ENCODE measurements around the gene PLCL2.

PLCL2 gene

GRCh38 chr3:17028363-17028762 lies 143.6 kb downstream of the PLCL2 start:
- Histone ChIP-seq H3K4me1 (ENCODE audit: control insufficient read depth in 1 of 2, insufficient read depth in 2 of 2, low read length in 2 of 2) (no peaks in the 10 kb centered on the region), H2BK5ac (ENCODE audit: low read depth, low read length, poor library complexity) (no peak overlapping the region), H4K12ac (ENCODE audit: low read depth, low read length) (no peak overlapping the region), H4K8ac (ENCODE audit: low read depth, low read length) (no peak overlapping the region), H3K4ac (ENCODE audit: low read depth, low read length) (no peak overlapping the region), H3K79me1 (ENCODE audit: low read length) (no peaks in the 10 kb centered on the region), H3K27ac (ENCODE audit: low read depth, low read length) (no peak overlapping the region), H2AFZ (ENCODE audit: insufficient read depth, low read length, poor library complexity) (no peak overlapping the region), H3K14ac (ENCODE audit: low read length) (no peak overlapping the region), H2BK120ac (ENCODE audit: insufficient read depth, low read length, poor library complexity) (no peak overlapping the region), H3K27me3 (ENCODE audit: insufficient read depth, low read length) (no peaks in the 10 kb centered on the region), H3K18ac (ENCODE audit: low read length) (no peak overlapping the region), H3K9me3 (ENCODE audit: insufficient read depth, low read depth, low read length) (no peaks in the 10 kb centered on the region), H2AK5ac (ENCODE audit: low read length) (no peak overlapping the region), H3K4me2 (ENCODE audit: low read length) (no peak overlapping the region), H3K79me2 (ENCODE audit: control insufficient read depth, insufficient read depth, low read length, poor library complexity) (no peaks in the 10 kb centered on the region), H3K36me3 (ENCODE audit: control insufficient read depth in 1 of 2, insufficient read depth in 2 of 2, low read length in 2 of 2) (no peaks in the 10 kb centered on the region), H2BK12ac (ENCODE audit: low read length) (no peak overlapping the region), H3K23ac (ENCODE audit: low read length) (no peak overlapping the region), H3K9ac (ENCODE audit: low read length) (no peak overlapping the region), H4K91ac (ENCODE audit: low read depth, low read length) (no peak overlapping the region), H3K4me3 (ENCODE audit: low read depth, low read length) (no peak overlapping the region)
- WGBS (ENCODE audit: extremely low coverage, insufficient coverage, insufficient read length) = 100% methylated on average over 1 of the region's 4 CpGs
- peak; percentile 40 to 41 for DNase-seq

- Histone ChIP-seq H4K91ac (ENCODE audit: low read depth, low read length) (no peak overlapping the region), H3K9ac (ENCODE audit: low read length) (no peak overlapping the region), H3K9me3 (ENCODE audit: insufficient read depth, low read depth, low read length) (no peaks in the 10 kb centered on the region), H4K12ac (ENCODE audit: low read depth, low read length) (no peak overlapping the region), H2BK120ac (ENCODE audit: insufficient read depth, low read length, poor library complexity) (no peak overlapping the region), H3K18ac (ENCODE audit: low read length) (no peak overlapping the region), H3K36me3 (ENCODE audit: control insufficient read depth in 1 of 2, insufficient read depth in 2 of 2, low read length in 2 of 2) (no peaks in the 10 kb centered on the region), H3K4me1 (ENCODE audit: control insufficient read depth in 1 of 2, insufficient read depth in 2 of 2, low read length in 2 of 2) (no peaks in the 10 kb centered on the region), H3K4me2 (ENCODE audit: low read length) (no peak overlapping the region), H3K23ac (ENCODE audit: low read length) (no peak overlapping the region), H3K79me2 (ENCODE audit: control insufficient read depth, insufficient read depth, low read length, poor library complexity) (no peaks in the 10 kb centered on the region), H2AK5ac (ENCODE audit: low read length) (no peak overlapping the region), H3K27me3 (ENCODE audit: insufficient read depth, low read length) (no peaks in the 10 kb centered on the region), H3K4me3 (ENCODE audit: low read depth, low read length) (no peak overlapping the region), H2AFZ (ENCODE audit: insufficient read depth, low read length, poor library complexity) (no peak overlapping the region), H2BK12ac (ENCODE audit: low read length) (no peak overlapping the region), H4K8ac (ENCODE audit: low read depth, low read length) (no peak overlapping the region), H3K27ac (ENCODE audit: low read depth, low read length) (no peak overlapping the region), H3K79me1 (ENCODE audit: low read length) (no peaks in the 10 kb centered on the region), H3K4ac (ENCODE audit: low read depth, low read length) (no peak overlapping the region), H2BK5ac (ENCODE audit: low read depth, low read length, poor library complexity) (no peak overlapping the region), H3K14ac (ENCODE audit: low read length) (no peak overlapping the region)
- WGBS (ENCODE audit: extremely low coverage, insufficient coverage, insufficient read length) = no CpG with 5 or more reads among the region's 3 CpGs
- DNase-seq = no peak
Observed at GRCh38 chr3:17030438-17030837, 145.7 kb downstream of the PLCL2 start.

- Histone ChIP-seq H4K12ac (ENCODE audit: low read depth, low read length) (no peak overlapping the region), H2BK120ac (ENCODE audit: insufficient read depth, low read length, poor library complexity) (no peak overlapping the region), H2AK5ac (ENCODE audit: low read length) (no peak overlapping the region), H3K14ac (ENCODE audit: low read length) (no peak overlapping the region), H3K4me2 (ENCODE audit: low read length) (no peak overlapping the region), H3K4me1 (ENCODE audit: control insufficient read depth in 1 of 2, insufficient read depth in 2 of 2, low read length in 2 of 2) (no peaks in the 10 kb centered on the region), H4K91ac (ENCODE audit: low read depth, low read length) (no peak overlapping the region), H3K27me3 (ENCODE audit: insufficient read depth, low read length) (no peaks in the 10 kb centered on the region), H4K8ac (ENCODE audit: low read depth, low read length) (no peak overlapping the region), H3K79me2 (ENCODE audit: control insufficient read depth, insufficient read depth, low read length, poor library complexity) (no peaks in the 10 kb centered on the region), H2AFZ (ENCODE audit: insufficient read depth, low read length, poor library complexity) (no peak overlapping the region), H3K36me3 (ENCODE audit: control insufficient read depth in 1 of 2, insufficient read depth in 2 of 2, low read length in 2 of 2) (no peaks in the 10 kb centered on the region), H2BK12ac (ENCODE audit: low read length) (no peak overlapping the region), H3K9me3 (ENCODE audit: insufficient read depth, low read depth, low read length) (no peaks in the 10 kb centered on the region), H3K79me1 (ENCODE audit: low read length) (no peaks in the 10 kb centered on the region), H3K18ac (ENCODE audit: low read length) (no peak overlapping the region), H3K4ac (ENCODE audit: low read depth, low read length) (no peak overlapping the region), H3K27ac (ENCODE audit: low read depth, low read length) (no peak overlapping the region), H3K23ac (ENCODE audit: low read length) (no peak overlapping the region), H2BK5ac (ENCODE audit: low read depth, low read length, poor library complexity) (no peak overlapping the region), H3K4me3 (ENCODE audit: low read depth, low read length) (no peak overlapping the region), H3K9ac (ENCODE audit: low read length) (no peak overlapping the region)
- WGBS (ENCODE audit: extremely low coverage, insufficient coverage, insufficient read length) = no CpG with 5 or more reads among the region's 4 CpGs
- DNase-seq = no peak
Observed at GRCh38 chr3:17030956-17031652, 146.3 kb downstream of the PLCL2 start.

DNA sequence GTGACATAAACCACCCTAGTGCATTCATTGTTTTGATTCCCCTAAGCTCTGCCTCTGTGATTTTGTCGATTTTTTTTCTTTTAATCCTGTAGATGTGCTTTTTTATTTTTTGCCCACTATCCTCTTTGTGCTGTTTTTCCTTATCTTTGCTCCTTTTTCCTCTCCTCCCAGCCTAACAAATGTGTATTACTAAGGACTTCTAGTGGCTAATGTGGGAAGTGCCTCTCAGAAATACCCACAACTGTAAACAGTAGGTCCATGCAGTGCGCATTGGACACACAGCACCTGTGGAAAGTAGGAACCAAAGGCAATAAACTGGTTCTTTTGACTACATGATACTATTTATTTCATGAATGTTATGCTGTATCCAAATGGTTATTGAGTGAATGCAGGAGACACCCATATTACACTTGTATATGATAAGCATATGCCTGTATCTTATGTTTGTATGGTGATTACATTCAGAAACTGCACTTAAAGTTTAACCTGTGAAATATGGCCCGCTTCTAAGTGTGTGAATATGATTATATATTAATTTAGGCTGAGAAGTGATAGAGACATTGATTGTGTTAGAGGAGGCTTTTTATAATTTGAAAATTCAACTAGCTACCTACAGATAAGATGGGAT lies 147.8 kb downstream of the PLCL2 start:
- Histone ChIP-seq H4K12ac (ENCODE audit: low read depth, low read length) (no peak overlapping the region), H3K18ac (ENCODE audit: low read length) (no peak overlapping the region), H4K8ac (ENCODE audit: low read depth, low read length) (no peak overlapping the region), H3K4ac (ENCODE audit: low read depth, low read length) (no peak overlapping the region), H3K14ac (ENCODE audit: low read length) (no peak overlapping the region), H3K9me3 (ENCODE audit: insufficient read depth, low read depth, low read length) (no peaks in the 10 kb centered on the region), H2BK12ac (ENCODE audit: low read length) (no peak overlapping the region), H3K9ac (ENCODE audit: low read length) (no peak overlapping the region), H2BK120ac (ENCODE audit: insufficient read depth, low read length, poor library complexity) (no peak overlapping the region), H2AFZ (ENCODE audit: insufficient read depth, low read length, poor library complexity) (no peak overlapping the region), H3K79me2 (ENCODE audit: control insufficient read depth, insufficient read depth, low read length, poor library complexity) (no peaks in the 10 kb centered on the region), H4K91ac (ENCODE audit: low read depth, low read length) (no peak overlapping the region), H3K79me1 (ENCODE audit: low read length) (no peaks in the 10 kb centered on the region), H2BK5ac (ENCODE audit: low read depth, low read length, poor library complexity) (no peak overlapping the region), H2AK5ac (ENCODE audit: low read length) (no peak overlapping the region), H3K4me3 (ENCODE audit: low read depth, low read length) (no peak overlapping the region), H3K23ac (ENCODE audit: low read length) (no peak overlapping the region), H3K4me2 (ENCODE audit: low read length) (no peak overlapping the region), H3K27me3 (ENCODE audit: insufficient read depth, low read length) (no peaks in the 10 kb centered on the region), H3K36me3 (ENCODE audit: control insufficient read depth in 1 of 2, insufficient read depth in 2 of 2, low read length in 2 of 2) (no peaks in the 10 kb centered on the region), H3K4me1 (ENCODE audit: control insufficient read depth in 1 of 2, insufficient read depth in 2 of 2, low read length in 2 of 2) (no peaks in the 10 kb centered on the region), H3K27ac (ENCODE audit: low read depth, low read length) (no peak overlapping the region)
- WGBS (ENCODE audit: extremely low coverage, insufficient coverage, insufficient read length) = no CpG with 5 or more reads among the region's 3 CpGs
- peak; percentile 14 to 43 for DNase-seq
